ENCODE results near the gene PTPRM. TPM values are rescaled to one million over a fixed set of nuclear protein-coding genes. Genes with fewer than 3 reads are reported as not detected.

PTPRM gene
- total and polyA plus RNA-seq, 2 donors (not counting 3 experiments of a cell fraction or from before 2014, with no cell fraction given): 37.4 to 43.7 TPM

DNA sequence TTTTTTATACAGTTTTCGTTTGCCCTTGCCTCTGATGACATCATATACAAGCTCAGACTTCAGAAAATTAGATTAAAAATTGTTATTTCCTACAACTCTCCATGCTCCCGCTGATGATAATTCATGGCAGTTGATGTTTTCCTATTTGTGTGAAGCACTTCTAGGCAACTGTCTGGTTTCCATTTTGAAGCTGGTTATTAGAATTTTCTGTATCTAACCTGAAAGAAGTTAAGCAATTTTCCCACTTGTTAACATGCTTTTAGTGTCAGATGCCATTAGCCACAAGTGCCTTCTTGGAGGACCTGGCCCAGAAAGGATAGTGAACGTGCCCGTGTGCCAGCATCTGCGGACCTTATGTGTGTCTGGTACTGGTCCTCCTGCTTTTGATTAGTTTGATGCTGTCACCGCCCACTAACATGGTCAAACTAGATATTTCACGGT, 694.6 kb downstream of the PTPRM start:
- POLR2A ChIA-PET: no interaction called here
- H3K4me2 ChIP-seq (ENCODE audit: insufficient read depth, low read length): no peak overlapping the region
- no TSS peak for BruUV-seq (replicated peaks)
- H3K36me3 ChIP-seq (ENCODE audit: control insufficient read depth in 2 of 2, extremely low read depth in 1 of 2, insufficient read depth in 2 of 2, low read length in 2 of 2): no peaks in the 10 kb centered on the region
- no peaks in the 10 kb centered on the region for H3K79me2 ChIP-seq (ENCODE audit: control insufficient read depth, insufficient read depth, low read length)
- dilution Hi-C loops (cut with MboI; ENCODE audit: extremely low pct_ligation_motif_present, low sequenced_read_pairs): no loop called here
- no peaks in the 10 kb centered on the region for H3K9me1 ChIP-seq (replicated peaks; ENCODE audit: control insufficient read depth, extremely low read depth, insufficient read depth, low read length)
- H3K27me3 ChIP-seq (ENCODE audit: control insufficient read depth in 2 of 2, insufficient read depth in 2 of 2, low read length in 2 of 2): no peaks in the 10 kb centered on the region
- FAIRE-seq (no peak), DNase-seq (ENCODE audit: low read depth, low spot score) (no peak)
- CTCF ChIA-PET: no interaction called here
- no peak overlapping the region for H3K27ac ChIP-seq (ENCODE audit: insufficient read depth, low read depth, low read length)
- TF ChIP-seq POLR2A (IDR thresholded peaks at IDR 0.05; ENCODE audit: low read depth, low read length): no peak
- TF ChIP-seq, protein P1, sequence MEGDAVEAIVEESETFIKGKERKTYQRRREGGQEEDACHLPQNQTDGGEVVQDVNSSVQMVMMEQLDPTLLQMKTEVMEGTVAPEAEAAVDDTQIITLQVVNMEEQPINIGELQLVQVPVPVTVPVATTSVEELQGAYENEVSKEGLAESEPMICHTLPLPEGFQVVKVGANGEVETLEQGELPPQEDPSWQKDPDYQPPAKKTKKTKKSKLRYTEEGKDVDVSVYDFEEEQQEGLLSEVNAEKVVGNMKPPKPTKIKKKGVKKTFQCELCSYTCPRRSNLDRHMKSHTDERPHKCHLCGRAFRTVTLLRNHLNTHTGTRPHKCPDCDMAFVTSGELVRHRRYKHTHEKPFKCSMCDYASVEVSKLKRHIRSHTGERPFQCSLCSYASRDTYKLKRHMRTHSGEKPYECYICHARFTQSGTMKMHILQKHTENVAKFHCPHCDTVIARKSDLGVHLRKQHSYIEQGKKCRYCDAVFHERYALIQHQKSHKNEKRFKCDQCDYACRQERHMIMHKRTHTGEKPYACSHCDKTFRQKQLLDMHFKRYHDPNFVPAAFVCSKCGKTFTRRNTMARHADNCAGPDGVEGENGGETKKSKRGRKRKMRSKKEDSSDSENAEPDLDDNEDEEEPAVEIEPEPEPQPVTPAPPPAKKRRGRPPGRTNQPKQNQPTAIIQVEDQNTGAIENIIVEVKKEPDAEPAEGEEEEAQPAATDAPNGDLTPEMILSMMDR (IDR thresholded peaks at IDR 0.05; ENCODE audit: extremely low read depth in 1 of 2, insufficient read depth in 1 of 2, low read depth in 1 of 2, low read length in 2 of 2): no peak
- no peak for TF ChIP-seq EZH2 (IDR thresholded peaks at IDR 0.05; ENCODE audit: borderline replicate concordance, low read depth, low read length, severe bottlenecking)
- no peak for TF ChIP-seq FOS (IDR thresholded peaks at IDR 0.05; ENCODE audit: borderline replicate concordance, insufficient read depth, low read length)
- no peak for TF ChIP-seq GATA2 (IDR thresholded peaks at IDR 0.05; ENCODE audit: insufficient read depth, insufficient read length, low read depth, low read length)
- no peak for TF ChIP-seq POLR2AphosphoS5 (IDR thresholded peaks at IDR 0.05; ENCODE audit: insufficient read depth, low read depth, low read length)
- TF ChIP-seq, protein P2, sequence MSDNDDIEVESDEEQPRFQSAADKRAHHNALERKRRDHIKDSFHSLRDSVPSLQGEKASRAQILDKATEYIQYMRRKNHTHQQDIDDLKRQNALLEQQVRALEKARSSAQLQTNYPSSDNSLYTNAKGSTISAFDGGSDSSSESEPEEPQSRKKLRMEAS (IDR thresholded peaks at IDR 0.05; ENCODE audit: insufficient read depth, insufficient read length): no peak
- H3K4me1 ChIP-seq (ENCODE audit: control insufficient read depth, extremely low read depth, insufficient read depth, low read length): no peaks in the 10 kb centered on the region
- H4K20me1 ChIP-seq (replicated peaks; ENCODE audit: control insufficient read depth, extremely low read depth, insufficient read depth, low read length): no peaks in the 10 kb centered on the region
- H2AFZ ChIP-seq (ENCODE audit: low read depth, low read length): no peak overlapping the region
- H3K9me3 ChIP-seq (replicated peaks; ENCODE audit: control insufficient read depth, insufficient read depth, low read length): no peaks in the 10 kb centered on the region
- intact Hi-C loops (cut with micrococcal nuclease): no loop called here
- H3K4me3 ChIP-seq (replicated peaks in 1 of 3; ENCODE audit: insufficient read depth in 1 of 3, low read depth in 1 of 3, low read length in 3 of 3): no peak overlapping the region
- H3K9ac ChIP-seq (replicated peaks; ENCODE audit: extremely low read depth, insufficient read depth, low read length): no peak overlapping the region

Data from endothelial cell of umbilical vein (primary cell).